Lung (tissue), 12 donors: Measurements from ENCODE around the gene RANBP17. TPM values are rescaled to one million over a fixed set of nuclear protein-coding genes. Genes with fewer than 3 reads are reported as not detected.
"Not testable (repeated sequence)": the region's sequence is repeated elsewhere in the genome, so short reads cannot be mapped to it uniquely, and the experiment has no call there.

ENCODE experiments used
- ATAC-seq: fragments of 200-7000 bp; cut with Tn5 transposase; one replicate; pipeline ENCODE4 v1.9.1; 2020; ENCODE audit warnings: moderate number of reproducible peaks; ENCODE audit not compliant: insufficient read depth, low FRiP score
- DNase-seq, 3 donors: peaks; one replicate each; pipeline ENCODE4 v3.0.0-alpha.2; 2013 to 2017
- H3K27ac ChIP-seq, 2 donors: one replicate each; pipeline ENCODE4 v1.5.1; 2013; ENCODE audit warnings: mild to moderate bottlenecking in 2 of 2, moderate library complexity in 2 of 2, control low read depth in 1 of 2, inconsistent platforms in 1 of 2, low read depth in 1 of 2, low read length in 1 of 2
- H3K27me3 ChIP-seq, 3 donors: one replicate each; pipeline ENCODE4 v1.5.1; 2013; ENCODE audit warnings: low read length in 2 of 3; ENCODE audit not compliant: control insufficient read depth in 3 of 3, insufficient read depth in 3 of 3
- H3K36me3 ChIP-seq, 4 donors: one replicate each; pipeline ENCODE4 v1.5.1; 2013; ENCODE audit warnings: low read length in 4 of 4, mild to moderate bottlenecking in 1 of 4, moderate library complexity in 1 of 4; ENCODE audit not compliant: control insufficient read depth in 4 of 4, insufficient read depth in 4 of 4
- H3K4me1 ChIP-seq, 5 donors: one replicate each; pipeline ENCODE4 v1.5.1; 2013; ENCODE audit warnings: low read length in 5 of 5, mild to moderate bottlenecking in 2 of 5, moderate library complexity in 1 of 5; ENCODE audit not compliant: control insufficient read depth in 5 of 5, insufficient read depth in 5 of 5
- H3K4me3 ChIP-seq: one replicate; pipeline ENCODE4 v1.5.1; 2013; ENCODE audit warnings: mild to moderate bottlenecking, control low read depth, moderate library complexity
- H3K9ac ChIP-seq, 2 donors: one replicate each; pipeline ENCODE4 v1.5.1; 2013; ENCODE audit warnings: low read length in 2 of 2, control low read depth in 1 of 2; ENCODE audit not compliant: insufficient read depth in 1 of 2
- H3K9me3 ChIP-seq, 4 donors: one replicate each; pipeline ENCODE4 v1.5.1; 2013; ENCODE audit warnings: low read length in 3 of 4, mild to moderate bottlenecking in 1 of 4, moderate library complexity in 1 of 4; ENCODE audit not compliant: control insufficient read depth in 4 of 4, insufficient read depth in 3 of 4
- WGBS, 2 donors: extraction: QIAGEN DNeasy Blood & Tissue Kit; methylation state at CpG; one replicate each; pipeline ENCODE4 v1.1.7; 2013; 5-methylcytosine and 5-hydroxymethylcytosine counted together
- polyA plus RNA-seq, 2 donors: library from polyadenylated mRNA; stranded (reverse); fragments of 200-250 nt; gene quantifications; one replicate each; pipeline ENCODE4 v1.2.1, GENCODE V29; 2013
- total RNA-seq, 2 donors: library from RNA; depleted of rRNA in 1 of 2; stranded (reverse); fragments of >200 nt in 1 of 2; gene quantifications; one replicate each; pipeline ENCODE4 v1.2.1, GENCODE V29; 2014 to 2021
- TF ChIP-seq, protein P1 (sequence below): IDR thresholded peaks from 2 replicates; pipeline ENCODE4 v1.5.1; 2012; ENCODE audit warnings: mild to moderate bottlenecking; ENCODE audit errors: control extremely low read depth, extremely low read depth
- donor health status: control.
- donor health status: control.
- donor health status: Bipolar disorder and iron deficiency.
- donor health status: healthy.
- donor health status: DM: yes; HTN: yes; CAD: no.

The RANBP17 gene
- total and polyA plus RNA-seq, 4 donors: 1.8 to 130 (median 11.0) TPM

DNA sequence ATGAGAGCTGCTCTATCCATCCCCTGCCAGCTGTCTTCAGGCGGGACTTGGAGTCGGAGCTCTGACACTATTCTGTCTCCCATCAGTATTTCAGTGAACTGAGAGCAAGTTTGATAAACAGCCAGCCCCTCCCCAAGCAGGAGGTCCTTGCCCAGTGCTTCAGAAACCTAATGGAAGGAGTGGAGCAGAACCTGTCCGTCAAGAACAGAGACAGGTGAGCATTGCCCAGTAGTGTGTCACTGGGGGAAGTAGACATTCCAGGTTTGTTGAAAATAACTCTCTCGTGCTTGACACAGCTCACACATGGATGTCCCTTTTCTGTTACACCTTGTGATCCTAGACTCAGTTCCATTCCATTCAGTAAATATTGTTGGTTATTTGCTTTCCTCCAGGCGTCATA, 434.0 kb downstream of the RANBP17 start:
- Histone ChIP-seq H3K27ac (no peak overlapping the region), H3K9ac (no peak overlapping the region), H3K9me3 (peaks cover 0 to 5% (median 0%) of the 10 kb centered on the region in 4 donors), H3K36me3 (peaks cover 0 to 3% (median 0%) of the 10 kb centered on the region in 4 donors), H3K27me3 (no peaks in the 10 kb centered on the region), H3K4me3 (no peak overlapping the region), H3K4me1 (no peaks in the 10 kb centered on the region)
- ATAC-seq: no peak
- TF ChIP-seq, protein P1, sequence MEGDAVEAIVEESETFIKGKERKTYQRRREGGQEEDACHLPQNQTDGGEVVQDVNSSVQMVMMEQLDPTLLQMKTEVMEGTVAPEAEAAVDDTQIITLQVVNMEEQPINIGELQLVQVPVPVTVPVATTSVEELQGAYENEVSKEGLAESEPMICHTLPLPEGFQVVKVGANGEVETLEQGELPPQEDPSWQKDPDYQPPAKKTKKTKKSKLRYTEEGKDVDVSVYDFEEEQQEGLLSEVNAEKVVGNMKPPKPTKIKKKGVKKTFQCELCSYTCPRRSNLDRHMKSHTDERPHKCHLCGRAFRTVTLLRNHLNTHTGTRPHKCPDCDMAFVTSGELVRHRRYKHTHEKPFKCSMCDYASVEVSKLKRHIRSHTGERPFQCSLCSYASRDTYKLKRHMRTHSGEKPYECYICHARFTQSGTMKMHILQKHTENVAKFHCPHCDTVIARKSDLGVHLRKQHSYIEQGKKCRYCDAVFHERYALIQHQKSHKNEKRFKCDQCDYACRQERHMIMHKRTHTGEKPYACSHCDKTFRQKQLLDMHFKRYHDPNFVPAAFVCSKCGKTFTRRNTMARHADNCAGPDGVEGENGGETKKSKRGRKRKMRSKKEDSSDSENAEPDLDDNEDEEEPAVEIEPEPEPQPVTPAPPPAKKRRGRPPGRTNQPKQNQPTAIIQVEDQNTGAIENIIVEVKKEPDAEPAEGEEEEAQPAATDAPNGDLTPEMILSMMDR: no peak
- WGBS, 2 donors: 92 to 93% methylated on average over 5 of the region's 5 CpGs
- no peak for DNase-seq

DNA sequence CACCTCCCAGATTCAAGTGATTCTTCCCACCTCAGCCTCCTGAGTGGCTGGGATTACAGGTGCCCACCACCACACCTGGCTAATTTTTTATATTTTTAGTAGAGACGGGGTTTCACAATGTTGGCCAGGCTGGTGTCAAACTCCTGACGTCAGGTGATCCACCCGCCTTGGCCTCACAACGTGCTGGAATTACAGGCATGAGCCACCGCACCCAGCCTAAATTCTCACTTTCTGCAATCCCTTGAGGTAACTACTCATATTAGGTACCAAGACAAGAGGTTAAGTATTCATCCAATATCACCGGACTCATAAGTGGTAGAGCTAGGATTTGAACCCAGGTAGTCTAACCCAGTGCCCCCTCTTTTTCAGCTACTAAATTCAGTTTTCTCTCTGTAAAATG, 436.1 kb downstream of the RANBP17 start:
- not testable (repeated sequence) for H3K9me3 ChIP-seq, H3K9ac ChIP-seq, H3K4me1 ChIP-seq, H3K4me3 ChIP-seq, H3K27ac ChIP-seq, ATAC-seq, H3K36me3 ChIP-seq, DNase-seq, H3K27me3 ChIP-seq
- WGBS, 2 donors: 98 to 99% methylated on average over 6 of the region's 6 CpGs

DNA sequence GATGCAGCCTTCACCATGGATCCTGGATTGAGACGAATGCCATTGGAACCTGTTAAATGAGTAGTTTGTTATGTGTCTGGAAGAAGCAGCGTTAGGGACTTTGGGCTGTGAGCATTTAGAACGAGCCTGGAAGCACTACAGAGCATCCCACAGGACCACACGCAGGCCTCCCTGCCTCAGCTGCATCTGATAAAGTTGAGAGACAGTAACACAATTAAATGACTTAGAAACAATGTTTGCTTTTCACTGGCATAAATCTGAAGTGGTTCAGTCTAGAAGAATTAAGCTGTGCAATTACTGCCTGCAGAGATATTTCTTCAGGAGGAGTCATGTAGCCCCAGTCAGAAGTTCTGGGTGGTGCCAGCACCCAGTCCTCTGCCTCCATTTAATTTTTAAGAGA, 437.4 kb downstream of the RANBP17 start:
- no peak for ATAC-seq
- Histone ChIP-seq H3K4me1 (no peaks in the 10 kb centered on the region), H3K9me3 (peaks cover 0 to 5% (median 0%) of the 10 kb centered on the region in 4 donors), H3K27me3 (peaks cover 0 to 10% (median 0%) of the 10 kb centered on the region in 3 donors), H3K27ac (no peak overlapping the region), H3K36me3 (peaks cover 0 to 2% (median 0%) of the 10 kb centered on the region in 4 donors), H3K9ac (no peak overlapping the region), H3K4me3 (no peak overlapping the region)
- DNase-seq: no peak
- TF ChIP-seq, protein P1: no peak
- 87 to 90% methylated on average over 4 of the region's 4 CpGs for WGBS, 2 donors

DNA sequence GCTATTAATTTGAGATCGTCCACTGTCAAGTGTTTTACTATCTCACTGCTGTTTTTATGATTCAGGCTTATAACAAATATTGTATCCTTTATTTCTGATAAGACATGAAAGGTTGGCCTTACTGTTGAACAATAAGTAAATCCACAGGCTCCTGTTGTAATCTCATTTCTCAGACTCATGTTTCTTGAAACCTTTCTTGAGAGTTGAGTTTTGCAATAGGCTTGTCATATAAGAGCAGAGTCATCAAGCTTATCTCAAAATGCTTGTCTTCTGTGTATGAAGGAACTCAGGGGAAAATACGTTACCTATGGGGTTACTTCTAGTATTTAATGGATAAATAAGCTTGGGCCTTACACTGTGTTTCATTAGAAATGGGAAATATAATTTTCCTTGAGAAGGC, 438.0 kb downstream of the RANBP17 start:
- Histone ChIP-seq H3K4me3 (no peak overlapping the region), H3K27me3 (peaks cover 0 to 16% (median 5%) of the 10 kb centered on the region in 3 donors), H3K9me3 (peaks cover 0 to 5% (median 0%) of the 10 kb centered on the region in 4 donors), H3K4me1 (no peaks in the 10 kb centered on the region), H3K27ac (no peak overlapping the region), H3K36me3 (peaks cover 0 to 2% (median 0%) of the 10 kb centered on the region in 4 donors), H3K9ac (no peak overlapping the region)
- WGBS, 2 donors: 75 to 85% methylated on average over 2 of the region's 2 CpGs
- ATAC-seq (no peak), DNase-seq (no peak)
- TF ChIP-seq, protein P1: no peak
